Loucy (cell line): Measurements from ENCODE around the gene IGSF9B.

Source experiments
- CTCF ChIP-seq: fragments of 200-600 bp; sonication (generic); conservative IDR thresholded peaks from 2 replicates; pipeline ENCODE4 v1.5.1; 2014; ENCODE audit warnings: mild to moderate bottlenecking, antibody characterized with exemption, low read length
- EZH2phosphoT487 ChIP-seq: fragments of 200-600 bp; IDR thresholded peaks from 2 replicates; pipeline ENCODE4 v1.6.1; 2018; ENCODE audit warnings: antibody characterized with exemption, mild to moderate bottlenecking, moderate library complexity, borderline replicate concordance

- TF ChIP-seq CTCF (no peak), EZH2phosphoT487 (no peak)
Measured at GRCh38 chr11:133940034-133940433, 16.7 kb downstream of the IGSF9B start.
